HG02642 (cell line): ENCODE results near the gene PNKD.

Experiments
- ATAC-seq: cut with Tn5 transposase; IDR thresholded peaks from one replicate; pipeline ENCODE4 v1.9.1; 2021; ENCODE audit warnings: mild to moderate bottlenecking; ENCODE audit not compliant: unreplicated experiment, poor library complexity

PNKD gene

DNA sequence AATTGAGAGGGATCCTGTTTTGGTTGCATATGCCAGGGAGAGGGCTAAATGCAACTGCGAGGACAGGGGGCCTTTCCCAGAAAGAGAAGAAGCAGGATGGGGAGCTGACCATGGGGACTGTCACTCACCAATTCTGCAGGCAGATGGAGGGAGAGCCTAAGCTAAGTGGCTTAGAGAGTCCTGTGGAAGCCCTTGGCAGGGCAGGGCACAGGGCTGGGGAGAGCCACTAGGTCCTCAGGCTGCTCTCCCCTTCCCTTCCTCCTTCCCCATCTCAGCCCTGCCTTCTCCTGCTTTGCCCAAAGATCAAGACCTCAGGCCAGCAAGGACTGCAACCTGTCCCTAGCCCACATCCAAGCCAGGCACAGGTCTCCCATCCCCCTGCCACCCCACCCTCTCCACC is 62.0 kb downstream of the PNKD start:
- no peak for ATAC-seq

DNA sequence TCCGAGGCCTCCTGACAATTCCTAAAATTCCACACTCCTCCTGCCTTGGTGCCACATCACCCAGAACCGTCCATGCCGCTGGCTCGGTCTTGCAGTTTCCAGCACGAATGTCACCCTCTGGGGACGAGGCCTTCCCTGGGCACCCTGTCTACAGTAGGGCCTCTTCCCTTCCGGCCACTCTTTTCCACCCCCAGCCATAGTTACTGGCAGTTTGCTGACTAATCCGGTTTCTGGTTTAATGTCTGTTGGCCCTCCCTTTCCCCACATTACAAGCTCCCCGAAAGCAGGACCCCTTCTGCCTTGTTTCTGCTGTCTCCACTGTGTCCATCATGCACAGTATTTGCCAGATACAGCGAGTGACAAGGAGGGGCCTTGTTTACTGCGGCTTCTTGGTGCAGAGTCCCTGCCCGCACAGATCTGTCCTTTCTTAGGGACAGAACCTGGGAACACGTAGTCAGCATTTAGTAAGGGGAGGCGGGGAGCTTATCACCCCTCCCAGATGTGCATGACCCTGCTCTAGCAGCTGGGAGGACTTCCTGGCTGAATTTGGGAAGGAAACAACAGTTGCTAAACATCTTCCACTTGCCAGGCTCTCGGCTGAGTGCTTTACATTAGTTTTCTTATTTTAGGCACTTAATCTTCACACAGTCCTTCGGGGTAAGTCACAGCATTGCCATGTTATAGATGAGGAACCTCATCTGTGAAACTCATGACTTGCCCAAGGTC is 62.8 kb downstream of the PNKD start:
- ATAC-seq: no peak

GRCh38 chr2:218334531-218334930 is 64.2 kb downstream of the PNKD start:
- no peak for ATAC-seq

- ATAC-seq: no peak
Observed at GRCh38 chr2:218340656-218341055, 70.3 kb downstream of the PNKD start.

GRCh38 chr2:218341381-218341780 is 71.1 kb downstream of the PNKD start:
- no peak for ATAC-seq

GRCh38 chr2:218342837-218343236 is 72.5 kb downstream of the PNKD start:
- no peak for ATAC-seq

DNA sequence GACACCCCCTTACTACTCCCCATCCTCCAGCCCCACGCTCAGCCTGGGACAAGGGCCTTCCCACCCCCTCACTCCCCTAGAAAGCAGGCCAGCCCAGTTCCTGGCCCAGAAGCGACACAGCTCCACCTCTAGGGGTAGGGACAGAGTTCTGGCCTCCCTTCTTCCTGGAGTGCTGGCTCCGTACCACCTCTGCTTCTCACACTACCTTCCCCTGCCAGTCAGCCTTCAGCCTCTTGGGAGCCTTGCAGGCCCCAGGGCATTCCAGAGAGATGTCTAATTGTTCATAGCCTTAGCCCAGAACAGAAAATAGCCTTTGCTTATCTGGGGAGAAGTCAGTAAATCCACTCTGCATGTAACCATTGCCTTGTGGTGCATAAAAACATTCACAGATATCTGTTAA is 73.3 kb downstream of the PNKD start:
- no peak for ATAC-seq

- no peak for ATAC-seq
Observed at GRCh38 chr2:218344090-218344754, 73.9 kb downstream of the PNKD start.

GRCh38 chr2:218344755-218345417 is 74.6 kb downstream of the PNKD start:
- no peak for ATAC-seq

- no peak for ATAC-seq
Observed at GRCh38 chr2:218345491-218346236, 75.3 kb downstream of the PNKD start.

DNA sequence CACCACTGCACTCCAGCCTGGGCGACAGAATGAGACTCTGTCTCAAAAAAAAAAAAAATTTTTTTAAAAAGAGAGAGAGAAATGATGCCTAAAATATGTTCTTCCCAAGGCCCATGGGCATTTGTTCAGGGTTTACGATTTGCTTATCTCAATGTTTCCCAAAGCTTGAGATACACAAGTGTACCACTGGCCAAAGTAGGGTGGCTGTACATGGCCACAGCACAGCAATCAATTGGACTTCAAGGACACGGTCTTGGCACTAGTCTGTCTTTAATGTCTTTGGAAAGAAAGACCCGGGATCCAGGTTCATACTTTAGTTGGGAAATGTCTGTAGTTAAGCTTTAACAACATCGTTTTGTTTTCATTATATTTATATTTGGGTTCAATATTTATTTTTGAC is 76.9 kb downstream of the PNKD start:
- no peak for ATAC-seq

GRCh38 chr2:218354045-218354444 is 83.7 kb downstream of the PNKD start:
- no peak for ATAC-seq

- ATAC-seq: no peak
Observed at GRCh38 chr2:218354850-218355443, 84.6 kb downstream of the PNKD start.

DNA sequence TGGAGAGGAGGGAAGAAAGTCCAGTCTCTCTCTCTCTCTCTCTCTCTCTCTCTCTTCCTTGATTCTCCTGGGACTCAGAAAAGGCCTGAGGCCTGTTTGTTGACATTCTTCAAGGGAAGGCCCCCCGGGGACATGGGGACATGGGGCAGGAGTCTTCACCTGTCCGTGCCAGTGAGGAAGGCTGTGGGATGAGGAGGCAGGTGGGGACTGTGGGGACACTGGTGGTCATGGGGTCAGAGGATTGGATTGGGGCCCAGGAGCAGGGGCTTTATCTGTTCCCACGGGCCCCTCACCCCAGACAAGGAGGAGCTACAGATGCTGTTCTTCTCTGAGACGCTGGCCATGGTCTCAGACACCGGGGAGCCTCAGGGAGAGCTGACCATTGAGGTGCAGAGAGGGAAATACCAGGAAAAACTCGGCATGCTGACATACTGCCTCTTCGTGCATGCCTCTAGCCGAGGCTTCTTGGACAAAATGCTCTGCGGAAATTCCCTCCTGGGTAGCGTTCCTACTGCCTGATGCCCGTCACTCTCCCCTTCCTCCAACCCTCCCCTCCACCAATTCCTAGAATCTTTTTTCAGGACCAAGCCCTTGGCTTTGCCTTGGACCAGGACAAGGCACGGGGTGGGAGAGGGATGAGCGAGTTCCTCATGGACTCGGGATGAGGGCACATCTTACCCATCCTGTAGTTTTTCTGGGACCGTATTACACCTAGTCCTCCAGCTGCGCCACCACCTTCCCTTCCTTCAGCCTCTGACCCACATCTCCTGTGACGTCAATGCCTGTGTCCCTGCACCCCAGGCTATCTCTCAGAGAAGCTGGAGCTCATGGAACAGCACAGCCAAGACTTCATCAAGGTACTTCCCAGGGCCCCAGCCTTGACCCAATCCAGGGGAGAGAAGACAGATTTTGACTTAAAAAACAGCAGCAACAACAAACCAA is 87.2 kb downstream of the PNKD start:
- ATAC-seq: no peak

DNA sequence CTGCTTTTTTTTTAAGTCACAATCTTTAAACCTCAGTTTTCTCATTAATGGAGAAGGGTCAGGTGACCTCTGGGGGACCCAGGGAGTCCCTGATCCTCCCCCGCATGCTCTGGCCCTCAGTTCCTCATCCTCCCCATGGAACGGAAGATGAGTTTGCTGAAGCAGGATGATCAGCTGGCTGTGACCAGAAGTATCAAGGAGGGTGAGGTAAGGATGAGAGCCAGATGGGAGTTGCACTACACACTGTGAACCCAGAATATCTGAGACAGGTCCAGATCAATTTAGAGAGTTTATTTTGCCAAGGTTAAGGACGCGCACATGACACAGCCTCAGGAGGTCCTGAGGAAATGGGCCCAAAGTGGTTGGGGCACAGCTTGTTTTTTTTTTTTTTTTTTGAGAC is 90.1 kb downstream of the PNKD start:
- no peak for ATAC-seq

DNA sequence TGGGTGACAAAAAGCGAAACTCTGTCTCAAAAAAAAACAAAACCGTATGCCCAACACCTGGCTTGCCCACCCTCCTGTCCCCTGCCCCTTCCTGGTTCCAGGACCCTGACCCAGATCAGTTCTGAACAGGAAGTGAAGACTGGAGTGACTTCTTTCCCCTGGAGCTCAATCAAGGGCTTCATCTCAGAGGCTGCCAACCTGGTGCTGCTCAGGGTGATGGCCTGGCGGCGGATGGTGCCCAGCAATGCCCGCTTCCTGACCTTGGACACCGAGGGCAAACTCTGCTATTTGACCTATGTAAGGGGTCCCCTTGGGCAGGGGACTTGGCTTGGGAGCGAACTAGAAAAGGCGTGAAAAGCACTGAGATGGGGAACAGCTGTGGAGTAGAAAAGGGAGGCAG is 92.3 kb downstream of the PNKD start:
- no peak for ATAC-seq

- ATAC-seq: no peak
Observed at GRCh38 chr2:218363736-218364135, 93.4 kb downstream of the PNKD start.

DNA sequence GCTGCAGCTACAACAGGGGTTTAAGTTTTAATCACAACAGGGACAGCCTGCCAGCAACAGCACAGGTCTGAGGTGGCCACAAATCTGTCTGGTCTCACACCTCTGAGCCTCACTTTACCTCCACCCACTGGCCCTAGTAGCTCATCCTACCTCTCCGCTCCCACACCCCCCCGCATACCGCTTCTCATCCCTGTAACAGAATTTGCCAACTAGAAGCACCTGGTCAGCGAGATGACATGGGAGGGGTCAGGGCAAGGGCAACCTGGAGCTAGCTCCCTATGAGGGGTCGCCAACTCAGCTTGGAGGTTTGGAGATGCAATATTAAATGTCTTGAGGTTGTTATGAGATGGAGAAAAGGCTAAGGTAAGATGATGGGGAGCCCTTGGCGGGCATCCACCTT is 93.9 kb downstream of the PNKD start:
- no peak for ATAC-seq

- ATAC-seq: no peak
Observed at GRCh38 chr2:218366621-218367414, 96.5 kb downstream of the PNKD start.
